Measurements from ENCODE around the gene LENEP. TPM values are rescaled to one million over a fixed set of nuclear protein-coding genes. Genes with fewer than 3 reads are reported as not detected.

Gene LENEP
- total RNA-seq, 1 experiment from 2014 or later: 0.42 TPM

- Histone ChIP-seq H3K4me2 (ENCODE audit: low read length) (no peak overlapping the region), H3K27me3 (ENCODE audit: insufficient read depth, low read length) (no peaks in the 10 kb centered on the region), H3K9me3 (ENCODE audit: control insufficient read depth in 1 of 2, insufficient read depth in 1 of 2, low read depth in 1 of 2, low read length in 2 of 2) (no peaks in the 10 kb centered on the region), H3K9ac (ENCODE audit: low read length) (no peak overlapping the region), H3K27ac (ENCODE audit: low read depth, low read length) (no peak overlapping the region), H3K79me2 (ENCODE audit: insufficient read depth, low read length) (no peaks in the 10 kb centered on the region), H3K4me1 (ENCODE audit: control insufficient read depth in 1 of 2, insufficient read depth in 2 of 2, low read length in 2 of 2) (peaks cover 10 to 22% of the 10 kb centered on the region in 2 experiments), H3K36me3 (ENCODE audit: control insufficient read depth in 1 of 2, insufficient read depth in 2 of 2, low read length in 2 of 2) (no peaks in the 10 kb centered on the region), H3K4me3 (replicated peaks in 1 of 2; ENCODE audit: low read depth in 1 of 2, low read length in 2 of 2) (no peak overlapping the region), H4K20me1 (ENCODE audit: insufficient read depth) (no peaks in the 10 kb centered on the region), H3K9me2 (ENCODE audit: insufficient read depth) (no peaks in the 10 kb centered on the region), H2AFZ (ENCODE audit: low read depth, low read length, poor library complexity, severe bottlenecking) (no peak overlapping the region)
- CTCF ChIA-PET: no interaction called here
- ATAC-seq (no peak), DNase-seq (ENCODE audit: low read depth, low spot score) (no peak)
- POLR2A ChIA-PET: interaction anchor here (1.0 kb wide), 1 partner anchor 16 kb away, joined by 3 read pairs; the partner anchor contains the start of gene PMVK
- BruUV-seq (replicated peaks): no TSS peak
- TF ChIP-seq ATF3 (IDR thresholded peaks at IDR 0.05): no peak
- TF ChIP-seq POLR2AphosphoS5 (IDR thresholded peaks at IDR 0.05; ENCODE audit: low read depth, low read length): no peak
- no peak for TF ChIP-seq CEBPB (IDR thresholded peaks at IDR 0.05; ENCODE audit: low read depth)
- no peak for TF ChIP-seq SP1 (IDR thresholded peaks at IDR 0.05; ENCODE audit: low read depth)
- TF ChIP-seq ELF1 (IDR thresholded peaks at IDR 0.05; ENCODE audit: borderline replicate concordance, low read depth): no peak
- no peak for TF ChIP-seq YY1 (IDR thresholded peaks at IDR 0.05; ENCODE audit: extremely low read depth, insufficient replicate concordance, low read depth, low read length)
- TF ChIP-seq SRF (IDR thresholded peaks at IDR 0.05; ENCODE audit: low read depth): no peak
- no peak for TF ChIP-seq FOSL1 (IDR thresholded peaks at IDR 0.05; ENCODE audit: low read depth)
- no peak for TF ChIP-seq POLR2A (IDR thresholded peaks at IDR 0.05; ENCODE audit: borderline replicate concordance, extremely low read depth, insufficient read depth, insufficient read length)
- TF ChIP-seq ZFX (IDR thresholded peaks at IDR 0.05): no peak
- TF ChIP-seq EGR1 (IDR thresholded peaks at IDR 0.05; ENCODE audit: low read depth): no peak
- TF ChIP-seq CBX3 (IDR thresholded peaks at IDR 0.05; ENCODE audit: low read depth): no peak
- TF ChIP-seq RAD21 (IDR thresholded peaks at IDR 0.05; ENCODE audit: low read depth): no peak
- TF ChIP-seq ZBTB33 (IDR thresholded peaks at IDR 0.05; ENCODE audit: extremely low read depth, insufficient replicate concordance, low read length): no peak
- TF ChIP-seq MAX (IDR thresholded peaks at IDR 0.05): no peak
- no peak for TF ChIP-seq REST (IDR thresholded peaks at IDR 0.05; ENCODE audit: low read depth)
- no peak for TF ChIP-seq SIN3A (IDR thresholded peaks at IDR 0.05; ENCODE audit: low read depth)
- no peak for TF ChIP-seq CTCF (IDR thresholded peaks at IDR 0.05 in 2 of 3, conservative IDR thresholded peaks at IDR 0.05 in 1 of 3; ENCODE audit: borderline replicate concordance in 1 of 3, insufficient read depth in 1 of 3, low read depth in 2 of 3, low read length in 2 of 3)
- TF ChIP-seq TCF7L2 (IDR thresholded peaks at IDR 0.05; ENCODE audit: borderline replicate concordance, extremely low read depth, insufficient read depth, insufficient read length): no peak
- TF ChIP-seq JUND (IDR thresholded peaks at IDR 0.05): no peak
- intact Hi-C loops (cut with micrococcal nuclease): no loop called here
- RAD21 ChIA-PET (ENCODE audit: low non-redundant PET in 1 of 2, low total read pairs in 2 of 2, uncharacterized antibody in 2 of 2, unreplicated experiment in 2 of 2): no interaction called here
These were observed 41.3 kb upstream of the LENEP start for GRCh38 chr1:154951901-154952657.

Data from HCT116 (cell line).